Measurements from ENCODE around the gene RBMS1. TPM values are rescaled to one million over a fixed set of nuclear protein-coding genes. Genes with fewer than 3 reads are reported as not detected.
A peak's percentile ranks its signal among the peaks of the same experiment; 100 is the strongest.

RBMS1 gene
- total RNA-seq, 1 donor: 170 TPM

- TF ChIP-seq CTCF (IDR thresholded peaks at IDR 0.05; ENCODE audit: insufficient read depth, low read length): no peak
- DNase-seq (ENCODE audit: low read depth): peak; percentile 78
Measured at GRCh38 chr2:160315337-160315736, 178.3 kb downstream of the RBMS1 start.

GRCh38 chr2:160310118-160310828, 183.3 kb downstream of the RBMS1 start:
- no peak overlapping the region for H3K4me3 ChIP-seq (ENCODE audit: low read depth, low read length)
- TF ChIP-seq CTCF (IDR thresholded peaks at IDR 0.05; ENCODE audit: insufficient read depth, low read length): no peak
- no peak for DNase-seq (ENCODE audit: low read depth)

More at GRCh38 chr2:160315337-160315736, 178.3 kb downstream of the RBMS1 start:
- no peak overlapping the region for H3K4me3 ChIP-seq (ENCODE audit: low read depth, low read length)

GRCh38 chr2:160309585-160309984, 184.0 kb downstream of the RBMS1 start:
- no peak overlapping the region for H3K4me3 ChIP-seq (ENCODE audit: low read depth, low read length)
- DNase-seq (ENCODE audit: low read depth): no peak

GRCh38 chr2:160308915-160309314, 184.7 kb downstream of the RBMS1 start:
- H3K4me3 ChIP-seq (ENCODE audit: low read depth, low read length): no peak overlapping the region
- TF ChIP-seq CTCF (IDR thresholded peaks at IDR 0.05; ENCODE audit: insufficient read depth, low read length): no peak
- DNase-seq (ENCODE audit: low read depth): peak; percentile 85

More at GRCh38 chr2:160309585-160309984, 184.0 kb downstream of the RBMS1 start:
- no peak for TF ChIP-seq CTCF (IDR thresholded peaks at IDR 0.05; ENCODE audit: insufficient read depth, low read length)

- no peak for TF ChIP-seq CTCF (IDR thresholded peaks at IDR 0.05; ENCODE audit: insufficient read depth, low read length)
- no peak overlapping the region for H3K4me3 ChIP-seq (ENCODE audit: low read depth, low read length)
- DNase-seq (ENCODE audit: low read depth): no peak
Measured at GRCh38 chr2:160308476-160308875, 185.1 kb downstream of the RBMS1 start.

- no peak overlapping the region for H3K4me3 ChIP-seq (ENCODE audit: low read depth, low read length)
- DNase-seq (ENCODE audit: low read depth): peak; percentile 100
- TF ChIP-seq CTCF (IDR thresholded peaks at IDR 0.05; ENCODE audit: insufficient read depth, low read length): no peak
Measured at GRCh38 chr2:160306985-160307384, 186.6 kb downstream of the RBMS1 start.

Measured in fibroblast of the aortic adventitia (primary cell).